Measurements from ENCODE around the gene MILR1.

- TF ChIP-seq ATF3 (IDR thresholded peaks at IDR 0.05): no peak
- TF ChIP-seq EZH2phosphoT487 (IDR thresholded peaks at IDR 0.05; ENCODE audit: borderline replicate concordance): no peak
- no peak for TF ChIP-seq POLR2AphosphoS5 (IDR thresholded peaks at IDR 0.05; ENCODE audit: low read depth, low read length)
- TF ChIP-seq CTCF (IDR thresholded peaks at IDR 0.05 in 2 of 3, conservative IDR thresholded peaks at IDR 0.05 in 1 of 3; ENCODE audit: borderline replicate concordance in 1 of 3, insufficient read depth in 1 of 3, low read depth in 2 of 3, low read length in 2 of 3): no peak
- TF ChIP-seq EZH2 (IDR thresholded peaks at IDR 0.05): no peak
- TF ChIP-seq REST (IDR thresholded peaks at IDR 0.05; ENCODE audit: low read depth): no peak
Measured at GRCh38 chr17:64400642-64401041, 48.3 kb upstream of the MILR1 start.

All from HCT116 (cell line).